Mesenchymal stem cell (in vitro differentiated cells and primary cell): ENCODE results near the gene ABCC10. TPM values are rescaled to one million over a fixed set of nuclear protein-coding genes. Genes with fewer than 3 reads are reported as not detected.
A peak's percentile ranks its signal among the peaks of the same experiment; 100 is the strongest.

ENCODE experiments used
- DNase-seq: peaks from one replicate; pipeline ENCODE4 v3.0.0-alpha.2; 2013
- H2AFZ ChIP-seq: one replicate; pipeline ENCODE4 v1.6.1; 2013; ENCODE audit warnings: low read depth, mild to moderate bottlenecking, control low read depth, inconsistent platforms, low read length, moderate library complexity
- H2AK5ac ChIP-seq: 2 replicates; pipeline ENCODE4 v1.6.1; 2013; ENCODE audit warnings: low read length, moderate library complexity, mild to moderate bottlenecking, inconsistent platforms; ENCODE audit not compliant: severe bottlenecking
- H2BK120ac ChIP-seq: one replicate; pipeline ENCODE4 v1.6.1; 2013; ENCODE audit warnings: low read depth, mild to moderate bottlenecking, inconsistent platforms, low read length, moderate library complexity
- H2BK12ac ChIP-seq, 2 experiments: one replicate each; pipeline ENCODE4 v1.6.1; 2013; ENCODE audit warnings: inconsistent platforms in 2 of 2, low read length in 2 of 2, mild to moderate bottlenecking in 2 of 2, moderate library complexity in 2 of 2, control low read depth in 1 of 2
- H2BK15ac ChIP-seq: one replicate; pipeline ENCODE4 v1.6.1; 2013; ENCODE audit warnings: mild to moderate bottlenecking, low read depth, inconsistent platforms; ENCODE audit not compliant: poor library complexity, severe bottlenecking
- H2BK5ac ChIP-seq: 2 replicates; pipeline ENCODE4 v1.6.1; 2013; ENCODE audit warnings: low read depth, mild to moderate bottlenecking, low read length, control low read depth, inconsistent platforms; ENCODE audit not compliant: poor library complexity, severe bottlenecking
- H3K14ac ChIP-seq, 2 experiments: one replicate each; pipeline ENCODE4 v1.6.1; 2013; ENCODE audit warnings: inconsistent platforms in 2 of 2, low read length in 2 of 2, control low read depth in 1 of 2, mild to moderate bottlenecking in 1 of 2, moderate library complexity in 1 of 2
- H3K18ac ChIP-seq, 2 experiments: one replicate each; pipeline ENCODE4 v1.6.1; 2013; ENCODE audit warnings: inconsistent platforms in 2 of 2, low read length in 2 of 2, control low read depth in 1 of 2, low read depth in 1 of 2, mild to moderate bottlenecking in 1 of 2
- H3K23ac ChIP-seq, 2 experiments: one replicate each; pipeline ENCODE4 v1.6.1; 2013; ENCODE audit warnings: inconsistent platforms in 2 of 2, low read length in 2 of 2, mild to moderate bottlenecking in 2 of 2, moderate library complexity in 2 of 2, control low read depth in 1 of 2
- H3K27ac ChIP-seq: 2 replicates; pipeline ENCODE4 v1.5.1; 2013; ENCODE audit warnings: mild to moderate bottlenecking, moderate library complexity, low read length, control low read depth, inconsistent platforms; ENCODE audit not compliant: poor library complexity, severe bottlenecking
- H3K27me3 ChIP-seq, 2 experiments: 2 replicates each; pipeline versions ENCODE4 v1.6.1 to v1.7.0; 2013; ENCODE audit warnings: low read length in 2 of 2, mild to moderate bottlenecking in 2 of 2, moderate library complexity in 2 of 2, control low read depth in 1 of 2, inconsistent platforms in 1 of 2; ENCODE audit not compliant: control insufficient read depth in 1 of 2, insufficient read depth in 1 of 2
- H3K36me3 ChIP-seq, 2 experiments: 2 replicates each; pipeline versions ENCODE4 v1.6.1 to v1.7.0; 2013; ENCODE audit warnings: low read length in 2 of 2, control low read depth in 1 of 2, inconsistent platforms in 1 of 2, low read depth in 1 of 2, mild to moderate bottlenecking in 1 of 2; ENCODE audit not compliant: insufficient read depth in 2 of 2, control insufficient read depth in 1 of 2
- H3K4ac ChIP-seq, 2 experiments: one replicate each; pipeline ENCODE4 v1.6.1; 2013; ENCODE audit warnings: inconsistent platforms in 2 of 2, low read length in 2 of 2, mild to moderate bottlenecking in 2 of 2, moderate library complexity in 2 of 2, control low read depth in 1 of 2, low read depth in 1 of 2
- H3K4me1 ChIP-seq: 2 replicates; pipeline ENCODE4 v1.6.1; 2013; ENCODE audit warnings: low read depth, low read length, control low read depth; ENCODE audit not compliant: control insufficient read depth, insufficient read depth
- H3K4me2 ChIP-seq: 2 replicates; pipeline ENCODE4 v1.6.1; 2013; ENCODE audit warnings: low read length, mild to moderate bottlenecking, inconsistent platforms; ENCODE audit not compliant: poor library complexity, severe bottlenecking
- H3K4me3 ChIP-seq, 2 experiments: 2 replicates each; pipeline versions ENCODE4 v1.5.1 to v1.7.0; 2013; ENCODE audit warnings: low read length in 2 of 2, mild to moderate bottlenecking in 2 of 2, control low read depth in 1 of 2, low read depth in 1 of 2; ENCODE audit not compliant: insufficient read depth in 1 of 2
- H3K79me1 ChIP-seq: replicated peaks from 2 replicates; pipeline ENCODE4 v1.6.1; 2013; ENCODE audit warnings: mild to moderate bottlenecking, control low read depth, low read length, inconsistent platforms; ENCODE audit not compliant: poor library complexity, severe bottlenecking
- H3K9ac ChIP-seq: 2 replicates; pipeline ENCODE4 v1.7.0; 2013; ENCODE audit warnings: mild to moderate bottlenecking, low read length, moderate library complexity
- H3K9me3 ChIP-seq: 2 replicates; pipeline ENCODE4 v1.7.0; 2013; ENCODE audit warnings: mild to moderate bottlenecking, low read length; ENCODE audit not compliant: control insufficient read depth
- H4K8ac ChIP-seq: one replicate; pipeline ENCODE4 v1.6.1; 2013; ENCODE audit warnings: inconsistent platforms, mild to moderate bottlenecking, low read length, moderate library complexity
- H4K91ac ChIP-seq: one replicate; pipeline ENCODE4 v1.6.1; 2013; ENCODE audit warnings: mild to moderate bottlenecking, low read length, inconsistent platforms
- WGBS: methylation state at CpG from one replicate; pipeline ENCODE4 v1.1.7; 2013; ENCODE audit warnings: mixed read lengths; 5-methylcytosine and 5-hydroxymethylcytosine counted together
- polyA plus RNA-seq, 2 experiments: library from polyadenylated mRNA; stranded (reverse); fragments of 200-250 nt; gene quantifications; one replicate each; pipeline ENCODE4 v1.2.3, GENCODE V29; 2013

ABCC10 gene, protein sequence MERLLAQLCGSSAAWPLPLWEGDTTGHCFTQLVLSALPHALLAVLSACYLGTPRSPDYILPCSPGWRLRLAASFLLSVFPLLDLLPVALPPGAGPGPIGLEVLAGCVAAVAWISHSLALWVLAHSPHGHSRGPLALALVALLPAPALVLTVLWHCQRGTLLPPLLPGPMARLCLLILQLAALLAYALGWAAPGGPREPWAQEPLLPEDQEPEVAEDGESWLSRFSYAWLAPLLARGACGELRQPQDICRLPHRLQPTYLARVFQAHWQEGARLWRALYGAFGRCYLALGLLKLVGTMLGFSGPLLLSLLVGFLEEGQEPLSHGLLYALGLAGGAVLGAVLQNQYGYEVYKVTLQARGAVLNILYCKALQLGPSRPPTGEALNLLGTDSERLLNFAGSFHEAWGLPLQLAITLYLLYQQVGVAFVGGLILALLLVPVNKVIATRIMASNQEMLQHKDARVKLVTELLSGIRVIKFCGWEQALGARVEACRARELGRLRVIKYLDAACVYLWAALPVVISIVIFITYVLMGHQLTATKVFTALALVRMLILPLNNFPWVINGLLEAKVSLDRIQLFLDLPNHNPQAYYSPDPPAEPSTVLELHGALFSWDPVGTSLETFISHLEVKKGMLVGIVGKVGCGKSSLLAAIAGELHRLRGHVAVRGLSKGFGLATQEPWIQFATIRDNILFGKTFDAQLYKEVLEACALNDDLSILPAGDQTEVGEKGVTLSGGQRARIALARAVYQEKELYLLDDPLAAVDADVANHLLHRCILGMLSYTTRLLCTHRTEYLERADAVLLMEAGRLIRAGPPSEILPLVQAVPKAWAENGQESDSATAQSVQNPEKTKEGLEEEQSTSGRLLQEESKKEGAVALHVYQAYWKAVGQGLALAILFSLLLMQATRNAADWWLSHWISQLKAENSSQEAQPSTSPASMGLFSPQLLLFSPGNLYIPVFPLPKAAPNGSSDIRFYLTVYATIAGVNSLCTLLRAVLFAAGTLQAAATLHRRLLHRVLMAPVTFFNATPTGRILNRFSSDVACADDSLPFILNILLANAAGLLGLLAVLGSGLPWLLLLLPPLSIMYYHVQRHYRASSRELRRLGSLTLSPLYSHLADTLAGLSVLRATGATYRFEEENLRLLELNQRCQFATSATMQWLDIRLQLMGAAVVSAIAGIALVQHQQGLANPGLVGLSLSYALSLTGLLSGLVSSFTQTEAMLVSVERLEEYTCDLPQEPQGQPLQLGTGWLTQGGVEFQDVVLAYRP (N-terminal part only)
- polyA plus RNA-seq (2013, experiment 1 of 2) = 24.7 TPM
- polyA plus RNA-seq (2013, experiment 2 of 2) = 21.2 TPM

DNA sequence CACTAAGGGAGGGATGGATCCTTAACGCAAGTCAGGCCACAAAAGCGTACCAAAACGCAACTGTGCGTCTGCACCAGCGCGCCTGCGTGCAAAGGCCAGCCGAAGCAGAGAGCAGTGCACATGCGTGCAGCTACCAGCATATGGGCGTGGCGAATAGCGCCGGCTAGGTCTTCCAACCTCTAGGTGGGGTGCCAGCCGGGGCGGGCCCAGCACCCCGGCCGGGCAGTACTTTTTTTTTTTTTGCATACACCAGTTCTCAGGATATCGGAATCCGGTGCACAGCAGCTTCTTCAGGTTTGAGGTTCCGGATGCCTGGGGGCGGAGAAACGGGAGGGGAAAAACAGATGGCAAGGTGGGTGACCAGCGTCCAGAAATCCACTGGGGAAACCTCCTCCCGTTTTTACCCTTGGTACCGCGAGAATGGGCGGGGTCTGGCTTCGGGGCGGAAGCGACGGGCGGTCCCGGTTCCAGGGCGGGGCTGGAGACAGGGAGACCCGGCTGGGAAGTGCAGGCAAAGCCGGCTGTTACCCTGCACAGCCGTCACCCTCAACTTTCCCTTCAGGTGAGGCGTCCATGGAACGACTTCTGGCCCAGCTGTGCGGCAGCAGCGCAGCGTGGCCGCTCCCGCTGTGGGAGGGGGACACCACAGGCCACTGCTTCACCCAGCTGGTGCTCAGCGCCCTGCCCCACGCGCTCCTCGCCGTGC, at the start of gene ABCC10:
ABCC10 (plus strand) TSS at position 136 of the 706 bp plus-strand sequence; CDS start at position 574, 438 bp downstream.
- Histone ChIP-seq H4K91ac (peak within 1 kb of the TSS; percentile 92), H3K9me3 (no peaks in the 10 kb centered on the region), H2BK120ac (no peak within 1 kb of the TSS), H3K79me1 (peaks cover 18% of the 10 kb centered on the region), H3K14ac (peak within 1 kb of the TSS in 1 of 2 experiments; percentile 100), H2BK15ac (peak within 1 kb of the TSS; percentile 64), H3K27me3 (no peaks in the 10 kb centered on the region), H3K4me1 (peaks cover 8% of the 10 kb centered on the region), H2AK5ac (peak within 1 kb of the TSS; percentile 41), H3K23ac (peak within 1 kb of the TSS in 1 of 2 experiments; percentile 97), H3K4ac (peak within 1 kb of the TSS; percentile 91 to 98), H2BK5ac (peak within 1 kb of the TSS; percentile 84), H3K18ac (peak within 1 kb of the TSS; percentile 91 to 99), H3K9ac (peak within 1 kb of the TSS; percentile 93), H2AFZ (peak within 1 kb of the TSS; percentile 97), H3K4me2 (peak within 1 kb of the TSS; percentile 46), H3K4me3 (peak within 1 kb of the TSS; percentile 95), H3K27ac (peak within 1 kb of the TSS; percentile 92), H2BK12ac (peak within 1 kb of the TSS in 1 of 2 experiments; percentile 85), H4K8ac (peak within 1 kb of the TSS; percentile 100), H3K36me3 (peaks cover 10 to 11% of the 10 kb centered on the region in 2 experiments)
- peak; percentile 97 for DNase-seq
- WGBS = under 1% methylated on average over 49 of the region's 49 CpGs

- H2BK5ac ChIP-seq = no peak overlapping the region
- H3K4me3 ChIP-seq = no peak overlapping the region
- no peaks in the 10 kb centered on the region for H3K27me3 ChIP-seq
- no peak overlapping the region for H3K18ac ChIP-seq
- no peak overlapping the region for H3K9ac ChIP-seq
- no peak overlapping the region for H2BK15ac ChIP-seq
- no peak for DNase-seq
- no peak overlapping the region for H3K4me2 ChIP-seq
- H3K4me1 ChIP-seq = peaks cover 4% of the 10 kb centered on the region
- H4K8ac ChIP-seq = no peak overlapping the region
- H3K36me3 ChIP-seq = no peaks in the 10 kb centered on the region
- H2BK12ac ChIP-seq = no peak overlapping the region
- H3K9me3 ChIP-seq = no peaks in the 10 kb centered on the region
- H2AFZ ChIP-seq = no peak overlapping the region
- H3K27ac ChIP-seq = no peak overlapping the region
- WGBS = no CpG with 5 or more reads among the region's 2 CpGs
- no peak overlapping the region for H2AK5ac ChIP-seq
- H2BK120ac ChIP-seq = no peak overlapping the region
- H3K4ac ChIP-seq = no peak overlapping the region
- no peaks in the 10 kb centered on the region for H3K79me1 ChIP-seq
- H3K23ac ChIP-seq = no peak overlapping the region
- no peak overlapping the region for H3K14ac ChIP-seq
- no peak overlapping the region for H4K91ac ChIP-seq
These were observed 49.6 kb upstream of the ABCC10 start for GRCh38 chr6:43377710-43378229.

DNA sequence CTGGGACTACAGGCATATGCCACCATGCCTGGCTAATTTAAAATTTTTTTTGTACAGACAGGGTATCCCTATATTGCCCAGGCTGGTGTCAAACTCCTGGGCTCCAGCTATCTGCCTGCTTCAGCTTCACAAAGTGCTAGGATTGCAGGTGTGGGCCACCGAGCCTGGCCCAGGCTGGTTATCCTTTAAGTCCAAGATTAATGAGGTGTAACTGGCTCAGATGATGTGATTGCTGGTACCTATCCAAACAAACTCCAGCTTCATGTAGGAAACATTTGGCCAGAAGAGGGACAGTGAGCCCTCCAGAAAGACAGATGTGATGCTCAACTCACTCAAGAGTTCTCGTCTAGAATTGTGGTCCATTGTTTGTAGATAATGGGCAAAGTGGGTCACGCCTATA, 48.7 kb upstream of the ABCC10 start:
- WGBS = 92% methylated on average over 3 of the region's 3 CpGs
- H3K14ac ChIP-seq = no peak overlapping the region
- H2AK5ac ChIP-seq = no peak overlapping the region

More for the DNA sequence above, 48.7 kb upstream of the ABCC10 start:
- H2AFZ ChIP-seq = no peak overlapping the region
- no peak for DNase-seq
- no peak overlapping the region for H3K18ac ChIP-seq
- peaks cover 4% of the 10 kb centered on the region for H3K4me1 ChIP-seq
- no peak overlapping the region for H3K27ac ChIP-seq
- no peak overlapping the region for H2BK12ac ChIP-seq
- no peak overlapping the region for H4K91ac ChIP-seq
- no peak overlapping the region for H2BK120ac ChIP-seq
- no peaks in the 10 kb centered on the region for H3K9me3 ChIP-seq
- H3K23ac ChIP-seq = no peak overlapping the region
- H2BK15ac ChIP-seq = no peak overlapping the region
- no peak overlapping the region for H3K4ac ChIP-seq
- H2BK5ac ChIP-seq = no peak overlapping the region
- H3K4me3 ChIP-seq = no peak overlapping the region
- H4K8ac ChIP-seq = no peak overlapping the region
- no peaks in the 10 kb centered on the region for H3K27me3 ChIP-seq
- H3K9ac ChIP-seq = no peak overlapping the region
- no peaks in the 10 kb centered on the region for H3K79me1 ChIP-seq
- no peak overlapping the region for H3K4me2 ChIP-seq
- no peaks in the 10 kb centered on the region for H3K36me3 ChIP-seq
